HepG2 (cell line): ENCODE measurements around the gene UBAP2L.
"Not testable (repeated sequence)": the region's sequence is repeated elsewhere in the genome, so short reads cannot be mapped to it uniquely, and the experiment has no call there.

ENCODE experiments used
- TF ChIP-seq, protein P1 (sequence below): sonication (generic); formaldehyde crosslinking; IDR thresholded peaks from 2 replicates; pipeline ENCODE4 v1.5.0; 2020; ENCODE audit warnings: mild to moderate bottlenecking, missing genetic modification reagents, moderate library complexity
- TF ChIP-seq, protein P2 (sequence below): sonication (generic); formaldehyde crosslinking; IDR thresholded peaks from 2 replicates; pipeline ENCODE4 v1.5.1; 2020; ENCODE audit warnings: missing genetic modification reagents, mild to moderate bottlenecking, borderline replicate concordance

DNA sequence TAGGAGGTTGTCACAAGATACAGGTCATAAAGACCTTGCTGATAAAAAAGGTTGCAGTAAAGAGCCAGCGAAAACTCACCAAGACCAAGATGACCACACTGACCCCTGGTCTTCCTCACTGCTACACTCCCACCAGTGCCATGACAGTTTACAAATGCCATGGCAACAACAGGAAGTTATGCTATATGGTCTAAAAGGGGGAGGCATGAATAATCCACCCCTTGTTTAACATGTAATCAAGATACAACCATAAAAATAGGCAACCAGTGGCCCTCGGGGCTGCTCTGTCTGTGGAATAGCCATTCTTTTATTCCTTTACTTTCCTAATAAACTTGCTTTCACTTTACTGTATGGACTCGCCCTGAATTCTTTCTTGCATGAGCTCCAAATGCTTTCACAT, 93.5 kb downstream of the UBAP2L start:
- TF ChIP-seq, protein P1, sequence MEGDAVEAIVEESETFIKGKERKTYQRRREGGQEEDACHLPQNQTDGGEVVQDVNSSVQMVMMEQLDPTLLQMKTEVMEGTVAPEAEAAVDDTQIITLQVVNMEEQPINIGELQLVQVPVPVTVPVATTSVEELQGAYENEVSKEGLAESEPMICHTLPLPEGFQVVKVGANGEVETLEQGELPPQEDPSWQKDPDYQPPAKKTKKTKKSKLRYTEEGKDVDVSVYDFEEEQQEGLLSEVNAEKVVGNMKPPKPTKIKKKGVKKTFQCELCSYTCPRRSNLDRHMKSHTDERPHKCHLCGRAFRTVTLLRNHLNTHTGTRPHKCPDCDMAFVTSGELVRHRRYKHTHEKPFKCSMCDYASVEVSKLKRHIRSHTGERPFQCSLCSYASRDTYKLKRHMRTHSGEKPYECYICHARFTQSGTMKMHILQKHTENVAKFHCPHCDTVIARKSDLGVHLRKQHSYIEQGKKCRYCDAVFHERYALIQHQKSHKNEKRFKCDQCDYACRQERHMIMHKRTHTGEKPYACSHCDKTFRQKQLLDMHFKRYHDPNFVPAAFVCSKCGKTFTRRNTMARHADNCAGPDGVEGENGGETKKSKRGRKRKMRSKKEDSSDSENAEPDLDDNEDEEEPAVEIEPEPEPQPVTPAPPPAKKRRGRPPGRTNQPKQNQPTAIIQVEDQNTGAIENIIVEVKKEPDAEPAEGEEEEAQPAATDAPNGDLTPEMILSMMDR (CRISPR knock-in tag): not testable (repeated sequence)
- TF ChIP-seq, protein P2, sequence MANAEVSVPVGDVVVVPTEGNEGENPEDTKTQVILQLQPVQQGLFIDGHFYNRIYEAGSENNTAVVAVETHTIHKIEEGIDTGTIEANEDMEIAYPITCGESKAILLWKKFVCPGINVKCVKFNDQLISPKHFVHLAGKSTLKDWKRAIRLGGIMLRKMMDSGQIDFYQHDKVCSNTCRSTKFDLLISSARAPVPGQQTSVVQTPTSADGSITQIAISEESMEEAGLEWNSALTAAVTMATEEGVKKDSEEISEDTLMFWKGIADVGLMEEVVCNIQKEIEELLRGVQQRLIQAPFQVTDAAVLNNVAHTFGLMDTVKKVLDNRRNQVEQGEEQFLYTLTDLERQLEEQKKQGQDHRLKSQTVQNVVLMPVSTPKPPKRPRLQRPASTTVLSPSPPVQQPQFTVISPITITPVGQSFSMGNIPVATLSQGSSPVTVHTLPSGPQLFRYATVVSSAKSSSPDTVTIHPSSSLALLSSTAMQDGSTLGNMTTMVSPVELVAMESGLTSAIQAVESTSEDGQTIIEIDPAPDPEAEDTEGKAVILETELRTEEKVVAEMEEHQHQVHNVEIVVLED (CRISPR knock-in tag): not testable (repeated sequence)
